ENCODE data around the gene CACNA1S. TPM values are rescaled to one million over a fixed set of nuclear protein-coding genes. Genes with fewer than 3 reads are reported as not detected.

CACNA1S gene
- total RNA-seq, 1 experiment from 2014 or later, result not detected

DNA sequence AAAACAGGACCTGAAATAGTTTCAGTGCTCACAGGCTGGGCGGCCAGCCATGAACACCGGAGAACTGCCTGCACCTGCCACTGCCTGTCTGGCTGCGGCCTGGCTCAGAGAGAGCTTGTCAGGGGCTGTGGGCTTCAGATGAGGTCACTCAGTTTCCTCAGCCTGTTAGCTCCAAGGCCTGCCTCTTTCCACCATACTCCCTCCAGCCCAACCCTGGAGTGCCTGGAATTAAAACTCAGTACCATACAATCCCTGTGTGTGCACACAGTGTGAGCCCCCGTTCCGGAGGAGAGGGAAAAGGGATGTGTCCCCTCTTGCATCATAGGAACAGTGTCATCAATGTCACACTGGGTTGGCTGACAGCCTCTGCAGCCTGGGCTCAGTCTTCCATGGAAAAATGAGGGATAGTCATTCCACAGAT is 16.2 kb downstream of the CACNA1S start:
- no peak for TF ChIP-seq TCF7L2 (IDR thresholded peaks at IDR 0.05; ENCODE audit: low read depth, low read length)
- TF ChIP-seq, protein P1, sequence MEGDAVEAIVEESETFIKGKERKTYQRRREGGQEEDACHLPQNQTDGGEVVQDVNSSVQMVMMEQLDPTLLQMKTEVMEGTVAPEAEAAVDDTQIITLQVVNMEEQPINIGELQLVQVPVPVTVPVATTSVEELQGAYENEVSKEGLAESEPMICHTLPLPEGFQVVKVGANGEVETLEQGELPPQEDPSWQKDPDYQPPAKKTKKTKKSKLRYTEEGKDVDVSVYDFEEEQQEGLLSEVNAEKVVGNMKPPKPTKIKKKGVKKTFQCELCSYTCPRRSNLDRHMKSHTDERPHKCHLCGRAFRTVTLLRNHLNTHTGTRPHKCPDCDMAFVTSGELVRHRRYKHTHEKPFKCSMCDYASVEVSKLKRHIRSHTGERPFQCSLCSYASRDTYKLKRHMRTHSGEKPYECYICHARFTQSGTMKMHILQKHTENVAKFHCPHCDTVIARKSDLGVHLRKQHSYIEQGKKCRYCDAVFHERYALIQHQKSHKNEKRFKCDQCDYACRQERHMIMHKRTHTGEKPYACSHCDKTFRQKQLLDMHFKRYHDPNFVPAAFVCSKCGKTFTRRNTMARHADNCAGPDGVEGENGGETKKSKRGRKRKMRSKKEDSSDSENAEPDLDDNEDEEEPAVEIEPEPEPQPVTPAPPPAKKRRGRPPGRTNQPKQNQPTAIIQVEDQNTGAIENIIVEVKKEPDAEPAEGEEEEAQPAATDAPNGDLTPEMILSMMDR (IDR thresholded peaks at IDR 0.05), result no peak
- TF ChIP-seq POLR2AphosphoS5 (IDR thresholded peaks at IDR 0.05; ENCODE audit: low read depth, low read length), result no peak
- TF ChIP-seq, protein P2, sequence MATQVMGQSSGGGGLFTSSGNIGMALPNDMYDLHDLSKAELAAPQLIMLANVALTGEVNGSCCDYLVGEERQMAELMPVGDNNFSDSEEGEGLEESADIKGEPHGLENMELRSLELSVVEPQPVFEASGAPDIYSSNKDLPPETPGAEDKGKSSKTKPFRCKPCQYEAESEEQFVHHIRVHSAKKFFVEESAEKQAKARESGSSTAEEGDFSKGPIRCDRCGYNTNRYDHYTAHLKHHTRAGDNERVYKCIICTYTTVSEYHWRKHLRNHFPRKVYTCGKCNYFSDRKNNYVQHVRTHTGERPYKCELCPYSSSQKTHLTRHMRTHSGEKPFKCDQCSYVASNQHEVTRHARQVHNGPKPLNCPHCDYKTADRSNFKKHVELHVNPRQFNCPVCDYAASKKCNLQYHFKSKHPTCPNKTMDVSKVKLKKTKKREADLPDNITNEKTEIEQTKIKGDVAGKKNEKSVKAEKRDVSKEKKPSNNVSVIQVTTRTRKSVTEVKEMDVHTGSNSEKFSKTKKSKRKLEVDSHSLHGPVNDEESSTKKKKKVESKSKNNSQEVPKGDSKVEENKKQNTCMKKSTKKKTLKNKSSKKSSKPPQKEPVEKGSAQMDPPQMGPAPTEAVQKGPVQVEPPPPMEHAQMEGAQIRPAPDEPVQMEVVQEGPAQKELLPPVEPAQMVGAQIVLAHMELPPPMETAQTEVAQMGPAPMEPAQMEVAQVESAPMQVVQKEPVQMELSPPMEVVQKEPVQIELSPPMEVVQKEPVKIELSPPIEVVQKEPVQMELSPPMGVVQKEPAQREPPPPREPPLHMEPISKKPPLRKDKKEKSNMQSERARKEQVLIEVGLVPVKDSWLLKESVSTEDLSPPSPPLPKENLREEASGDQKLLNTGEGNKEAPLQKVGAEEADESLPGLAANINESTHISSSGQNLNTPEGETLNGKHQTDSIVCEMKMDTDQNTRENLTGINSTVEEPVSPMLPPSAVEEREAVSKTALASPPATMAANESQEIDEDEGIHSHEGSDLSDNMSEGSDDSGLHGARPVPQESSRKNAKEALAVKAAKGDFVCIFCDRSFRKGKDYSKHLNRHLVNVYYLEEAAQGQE (IDR thresholded peaks at IDR 0.05; ENCODE audit: insufficient read depth in 1 of 2, low read depth in 2 of 2, low read length in 1 of 2), result no peak
- TF ChIP-seq SIN3A (IDR thresholded peaks at IDR 0.05; ENCODE audit: borderline replicate concordance, insufficient read depth, low read depth, low read length), result no peak
- DNase-seq (ENCODE audit: low read depth, low spot score) (no peak), ATAC-seq (no peak)
- Histone ChIP-seq H3K4me1 (ENCODE audit: control insufficient read depth, insufficient read depth, low read length) (no peaks in the 10 kb centered on the region), H3K27ac (ENCODE audit: low read length) (no peak overlapping the region), H3K4me3 (ENCODE audit: low read depth in 2 of 2, low read length in 2 of 2) (no peak overlapping the region), H3K9me3 (ENCODE audit: control insufficient read depth, insufficient read depth, low read depth, low read length) (no peaks in the 10 kb centered on the region), H3K27me3 (ENCODE audit: control insufficient read depth, insufficient read depth, low read length) (no peaks in the 10 kb centered on the region; the same call in 1 of the 2 replicates), H3K36me3 (ENCODE audit: control insufficient read depth, insufficient read depth, low read length) (no peaks in the 10 kb centered on the region)
- POLR2A ChIA-PET, result no interaction called here
- no TSS peak for BruUV-seq (replicated peaks)
- in situ Hi-C loops (cut with HindIII; ENCODE audit: low pct_unique_long_range_greater_than_20kb, low sequenced_read_pairs) (no loop called here), intact Hi-C loops (cut with micrococcal nuclease; ENCODE audit: unreplicated experiment) (no loop called here)
- CTCF ChIA-PET, result no interaction called here

GRCh38 chr1:201095581-201095980 is 16.6 kb downstream of the CACNA1S start:
- in situ Hi-C loops (cut with HindIII; ENCODE audit: low pct_unique_long_range_greater_than_20kb, low sequenced_read_pairs) (no loop called here), intact Hi-C loops (cut with micrococcal nuclease; ENCODE audit: unreplicated experiment) (no loop called here)
- H3K27ac ChIP-seq (ENCODE audit: low read length), result no peak overlapping the region
- H3K27me3 ChIP-seq (ENCODE audit: control insufficient read depth, insufficient read depth, low read length), result no peaks in the 10 kb centered on the region; the same call in 1 of the 2 replicates
- ChIA-PET POLR2A (no interaction called here), CTCF (no interaction called here)
- H3K4me3 ChIP-seq (ENCODE audit: low read depth in 2 of 2, low read length in 2 of 2), result no peak overlapping the region
- no peak for DNase-seq (ENCODE audit: low read depth, low spot score)
- H3K9me3 ChIP-seq (ENCODE audit: control insufficient read depth, insufficient read depth, low read depth, low read length), result no peaks in the 10 kb centered on the region
- no peak for ATAC-seq
- TF ChIP-seq TCF7L2 (IDR thresholded peaks at IDR 0.05; ENCODE audit: low read depth, low read length), result no peak
- TF ChIP-seq SIN3A (IDR thresholded peaks at IDR 0.05; ENCODE audit: borderline replicate concordance, insufficient read depth, low read depth, low read length), result no peak
- no peak for TF ChIP-seq POLR2AphosphoS5 (IDR thresholded peaks at IDR 0.05; ENCODE audit: low read depth, low read length)
- TF ChIP-seq, protein P2 (IDR thresholded peaks at IDR 0.05; ENCODE audit: insufficient read depth in 1 of 2, low read depth in 2 of 2, low read length in 1 of 2), result no peak
- TF ChIP-seq, protein P1 (IDR thresholded peaks at IDR 0.05), result no peak
- BruUV-seq (replicated peaks), result no TSS peak
- H3K36me3 ChIP-seq (ENCODE audit: control insufficient read depth, insufficient read depth, low read length), result no peaks in the 10 kb centered on the region
- H3K4me1 ChIP-seq (ENCODE audit: control insufficient read depth, insufficient read depth, low read length), result no peaks in the 10 kb centered on the region

Measured in Panc1 (cell line).